Muscle layer of colon (tissue), 2 donors: ENCODE data around the gene FERMT3.

Experiments used
- H3K27ac ChIP-seq: one replicate; pipeline ENCODE4 v1.7.0; 2013; ENCODE audit warnings: low read depth, mild to moderate bottlenecking, low read length, moderate library complexity
- H3K27me3 ChIP-seq, 2 donors: one replicate each; pipeline ENCODE4 v1.7.0; 2013; ENCODE audit warnings: low read length in 2 of 2, mild to moderate bottlenecking in 2 of 2; ENCODE audit not compliant: insufficient read depth in 2 of 2, control insufficient read depth in 1 of 2
- H3K36me3 ChIP-seq: one replicate; pipeline ENCODE4 v1.7.0; 2013; ENCODE audit warnings: mild to moderate bottlenecking, low read length; ENCODE audit not compliant: insufficient read depth
- H3K4me1 ChIP-seq: one replicate; pipeline ENCODE4 v1.7.0; 2013; ENCODE audit warnings: mild to moderate bottlenecking, low read length; ENCODE audit not compliant: insufficient read depth
- H3K4me3 ChIP-seq, 2 donors: one replicate each; pipeline ENCODE4 v1.7.0; 2013; ENCODE audit warnings: low read length in 2 of 2, low read depth in 1 of 2, mild to moderate bottlenecking in 1 of 2, moderate library complexity in 1 of 2
- H3K9ac ChIP-seq: one replicate; pipeline ENCODE4 v1.7.0; 2013; ENCODE audit warnings: low read length
- H3K9me3 ChIP-seq: one replicate; pipeline ENCODE4 v1.7.0; 2013; ENCODE audit warnings: mild to moderate bottlenecking, low read length
- donor health status: abdominal sarcoma.
- donor health status: Adenocarcinoma of cecum.

The FERMT3 gene

DNA sequence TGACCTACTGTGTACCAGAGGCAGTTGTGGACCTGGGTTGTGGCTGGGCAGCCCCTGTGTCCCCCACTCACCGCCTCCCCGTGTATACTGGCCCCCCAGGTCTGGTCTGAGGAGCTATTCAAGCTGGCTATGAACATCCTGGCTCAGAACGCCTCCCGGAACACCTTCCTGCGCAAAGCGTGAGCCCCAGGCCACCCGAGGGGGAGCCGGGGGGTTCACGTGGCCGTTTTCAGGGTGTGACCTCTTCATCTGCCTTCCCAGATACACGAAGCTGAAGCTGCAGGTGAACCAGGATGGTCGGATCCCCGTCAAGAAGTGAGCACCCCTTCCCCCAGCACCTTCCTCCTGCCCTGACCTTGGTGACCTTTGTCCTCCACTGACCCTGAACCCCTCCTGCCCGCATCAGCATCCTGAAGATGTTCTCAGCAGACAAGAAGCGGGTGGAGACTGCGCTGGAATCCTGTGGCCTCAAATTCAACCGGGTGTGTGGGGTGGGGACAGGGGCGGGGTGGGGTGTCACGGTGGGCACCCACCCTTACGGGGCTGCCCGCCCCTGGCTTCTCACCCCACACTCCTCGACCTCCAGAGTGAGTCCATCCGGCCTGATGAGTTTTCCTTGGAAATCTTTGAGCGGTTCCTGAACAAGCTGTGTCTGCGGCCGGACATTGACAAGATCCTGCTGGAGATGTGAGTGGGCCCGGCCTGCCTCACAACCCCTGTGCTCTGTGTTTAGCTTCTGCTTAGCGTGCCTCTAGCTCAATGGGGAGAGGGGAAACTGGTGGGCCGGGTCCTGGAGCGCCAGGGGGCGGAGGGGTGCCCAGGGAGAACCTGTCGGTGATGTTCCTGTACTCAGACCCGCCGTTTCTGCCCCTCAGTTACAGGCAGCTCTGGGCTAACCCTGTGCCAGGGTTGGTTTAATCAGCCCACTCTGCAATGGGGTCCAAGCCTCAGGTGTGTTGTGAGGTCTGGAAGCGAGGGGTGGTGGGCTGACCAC is 48.9 kb downstream of the FERMT3 start:
- H3K27ac ChIP-seq: no peak overlapping the region
- peaks cover 38% of the 10 kb centered on the region for H3K36me3 ChIP-seq
- H3K4me1 ChIP-seq: peaks cover 20% of the 10 kb centered on the region
- H3K9ac ChIP-seq: no peak overlapping the region
- no peaks in the 10 kb centered on the region for H3K27me3 ChIP-seq
- H3K4me3 ChIP-seq: no peak overlapping the region
- no peaks in the 10 kb centered on the region for H3K9me3 ChIP-seq

DNA sequence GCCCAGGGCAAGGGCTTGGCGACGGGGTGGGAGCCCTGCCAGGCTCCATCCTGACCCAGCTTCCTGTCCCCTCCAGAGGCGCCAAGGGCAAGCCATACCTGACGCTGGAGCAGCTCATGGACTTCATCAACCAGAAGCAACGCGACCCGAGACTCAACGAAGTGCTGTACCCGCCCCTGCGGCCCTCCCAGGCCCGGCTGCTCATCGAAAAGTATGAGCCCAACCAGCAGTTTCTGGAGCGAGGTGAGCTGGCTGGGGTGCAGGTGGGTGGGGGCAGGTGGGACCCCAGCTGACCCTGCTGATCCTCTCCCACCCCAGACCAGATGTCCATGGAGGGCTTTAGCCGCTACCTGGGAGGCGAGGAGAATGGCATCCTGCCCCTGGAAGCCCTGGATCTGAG is 49.8 kb downstream of the FERMT3 start:
- H3K9me3 ChIP-seq: no peaks in the 10 kb centered on the region
- no peaks in the 10 kb centered on the region for H3K27me3 ChIP-seq
- no peak overlapping the region for H3K4me3 ChIP-seq
- no peak overlapping the region for H3K27ac ChIP-seq
- no peak overlapping the region for H3K9ac ChIP-seq
- H3K36me3 ChIP-seq: peaks cover 38% of the 10 kb centered on the region
- H3K4me1 ChIP-seq: peaks cover 15% of the 10 kb centered on the region

DNA sequence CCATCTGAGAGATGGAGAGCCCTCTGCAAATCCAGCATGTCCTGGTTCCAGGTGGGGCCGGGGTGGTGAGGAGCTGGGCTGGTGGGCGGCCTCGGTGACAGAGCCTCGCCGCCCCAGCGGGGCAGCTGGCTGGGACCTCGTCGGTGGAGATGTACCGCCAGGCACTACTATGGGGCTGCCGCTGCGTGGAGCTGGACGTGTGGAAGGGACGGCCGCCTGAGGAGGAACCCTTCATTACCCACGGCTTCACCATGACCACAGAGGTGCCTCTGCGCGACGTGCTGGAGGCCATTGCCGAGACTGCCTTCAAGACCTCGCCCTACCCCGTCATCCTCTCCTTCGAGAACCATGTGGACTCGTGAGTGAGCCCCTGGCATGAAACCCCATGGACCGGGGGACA is 51.8 kb downstream of the FERMT3 start:
- H3K9me3 ChIP-seq: no peaks in the 10 kb centered on the region
- no peaks in the 10 kb centered on the region for H3K4me1 ChIP-seq
- no peaks in the 10 kb centered on the region for H3K27me3 ChIP-seq
- no peak overlapping the region for H3K4me3 ChIP-seq
- no peak overlapping the region for H3K9ac ChIP-seq
- peaks cover 48% of the 10 kb centered on the region for H3K36me3 ChIP-seq
- no peak overlapping the region for H3K27ac ChIP-seq

DNA sequence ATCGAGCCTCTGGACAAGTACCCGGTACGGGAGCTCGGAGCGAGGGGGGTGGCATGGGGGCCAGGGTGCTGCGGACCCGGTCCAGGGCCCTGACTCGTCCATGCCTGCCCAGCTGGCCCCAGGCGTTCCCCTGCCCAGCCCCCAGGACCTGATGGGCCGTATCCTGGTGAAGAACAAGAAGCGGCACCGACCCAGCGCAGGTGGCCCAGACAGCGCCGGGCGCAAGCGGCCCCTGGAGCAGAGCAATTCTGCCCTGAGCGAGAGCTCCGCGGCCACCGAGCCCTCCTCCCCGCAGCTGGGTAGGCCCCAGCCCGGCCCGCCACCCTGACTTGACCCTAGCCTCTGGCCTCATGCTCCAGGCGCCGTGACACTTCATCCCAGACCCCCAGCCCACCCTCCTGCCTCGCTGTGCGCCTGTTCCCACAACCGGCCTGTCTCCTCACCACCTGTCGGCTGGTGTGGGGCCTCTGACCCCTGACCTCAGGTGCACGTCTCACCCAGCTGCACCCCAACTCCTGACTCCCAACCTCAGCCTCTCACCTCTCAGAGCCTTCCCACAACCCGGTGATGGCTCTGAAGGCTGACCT is 52.5 kb downstream of the FERMT3 start:
- H3K36me3 ChIP-seq: peaks cover 50% of the 10 kb centered on the region
- H3K4me3 ChIP-seq: no peak overlapping the region
- no peaks in the 10 kb centered on the region for H3K27me3 ChIP-seq
- no peaks in the 10 kb centered on the region for H3K9me3 ChIP-seq
- no peaks in the 10 kb centered on the region for H3K4me1 ChIP-seq
- no peak overlapping the region for H3K9ac ChIP-seq
- H3K27ac ChIP-seq: no peak overlapping the region

DNA sequence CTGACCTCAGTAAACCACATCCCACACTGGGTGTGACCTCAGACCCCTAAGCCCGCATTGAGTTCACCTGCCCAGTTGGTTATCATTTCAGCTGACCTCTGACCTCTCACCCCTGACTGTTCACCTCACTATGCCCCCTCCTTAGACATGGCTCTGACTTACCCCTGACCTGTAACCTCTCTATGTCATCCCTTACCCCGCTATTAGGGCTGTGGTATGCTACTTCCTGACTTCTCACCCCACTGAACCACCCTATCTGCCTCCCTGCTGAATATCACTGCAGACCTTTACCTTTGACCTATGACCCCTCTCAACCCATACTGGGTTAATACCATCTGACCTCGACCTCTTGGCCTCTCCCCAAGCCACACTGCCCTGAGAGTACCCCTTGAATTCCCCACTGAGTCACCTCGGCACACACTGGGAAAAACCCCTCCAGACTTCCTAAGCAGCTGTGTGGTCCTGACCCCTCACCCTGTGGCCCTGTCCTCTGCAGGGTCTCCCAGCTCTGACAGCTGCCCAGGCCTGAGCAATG is 53.1 kb downstream of the FERMT3 start:
- no peaks in the 10 kb centered on the region for H3K4me1 ChIP-seq

DNA sequence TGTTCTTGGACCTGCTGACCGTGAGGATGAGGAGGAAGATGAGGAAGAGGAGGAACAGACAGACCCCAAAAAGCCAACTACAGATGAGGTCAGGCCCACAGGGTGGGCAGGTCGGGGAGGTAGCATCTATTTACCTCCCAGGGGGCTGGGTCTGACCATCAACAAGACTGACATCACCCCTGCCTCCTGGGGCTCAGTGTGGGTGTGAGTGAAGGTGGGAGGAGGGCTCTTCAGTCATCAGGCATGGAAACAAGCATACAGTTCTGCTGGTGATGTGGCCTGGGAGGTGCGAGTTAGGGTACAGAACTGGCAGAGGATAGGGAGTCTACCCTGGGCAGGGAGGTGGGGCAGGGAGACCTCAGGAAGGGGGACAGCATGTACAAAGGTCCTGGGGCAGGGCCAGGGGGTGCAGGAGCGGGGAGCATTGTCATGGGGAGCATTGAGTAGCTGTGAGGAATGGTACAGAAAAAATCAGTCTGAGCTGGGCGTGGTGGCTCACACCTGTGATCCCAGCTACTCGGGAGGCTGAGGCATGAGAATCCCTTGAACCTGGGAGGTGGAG is 53.7 kb downstream of the FERMT3 start:
- H3K27ac ChIP-seq: no peak overlapping the region
- H3K9me3 ChIP-seq: no peaks in the 10 kb centered on the region
- H3K27me3 ChIP-seq: no peaks in the 10 kb centered on the region
- no peak overlapping the region for H3K9ac ChIP-seq
- H3K4me1 ChIP-seq: no peaks in the 10 kb centered on the region
- peaks cover 44% of the 10 kb centered on the region for H3K36me3 ChIP-seq
- H3K4me3 ChIP-seq: no peak overlapping the region

More for the DNA sequence above, 53.1 kb downstream of the FERMT3 start:
- Histone ChIP-seq H3K36me3 (peaks cover 50% of the 10 kb centered on the region), H3K9ac (no peak overlapping the region), H3K27me3 (no peaks in the 10 kb centered on the region), H3K9me3 (no peaks in the 10 kb centered on the region), H3K27ac (no peak overlapping the region), H3K4me3 (no peak overlapping the region)

DNA sequence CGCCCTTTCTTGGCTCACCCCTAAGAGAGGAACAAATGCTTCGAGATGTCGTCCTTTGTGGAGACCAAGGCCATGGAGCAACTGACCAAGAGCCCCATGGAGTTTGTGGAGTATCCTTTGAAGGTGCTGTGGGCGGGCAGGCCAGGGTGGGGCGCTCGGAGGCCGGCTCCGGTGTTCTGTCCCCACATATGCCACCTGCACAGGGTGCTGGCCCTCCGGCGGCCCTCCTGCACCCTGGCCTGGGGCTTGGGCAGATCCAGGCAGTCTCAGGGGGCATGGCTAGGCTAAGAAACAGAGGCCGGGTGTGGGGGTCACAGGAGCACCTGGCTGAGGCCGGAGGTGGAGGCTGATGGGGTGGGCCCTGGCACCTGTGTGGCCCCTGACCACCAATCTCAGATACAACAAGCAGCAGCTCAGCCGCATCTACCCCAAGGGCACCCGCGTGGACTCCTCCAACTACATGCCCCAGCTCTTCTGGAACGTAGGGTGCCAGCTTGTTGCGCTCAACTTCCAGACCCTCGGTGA is 55.1 kb downstream of the FERMT3 start:
- Histone ChIP-seq H3K27ac (no peak overlapping the region), H3K27me3 (no peaks in the 10 kb centered on the region), H3K4me1 (no peaks in the 10 kb centered on the region), H3K36me3 (peaks cover 41% of the 10 kb centered on the region), H3K9ac (no peak overlapping the region), H3K4me3 (no peak overlapping the region), H3K9me3 (no peaks in the 10 kb centered on the region)

DNA sequence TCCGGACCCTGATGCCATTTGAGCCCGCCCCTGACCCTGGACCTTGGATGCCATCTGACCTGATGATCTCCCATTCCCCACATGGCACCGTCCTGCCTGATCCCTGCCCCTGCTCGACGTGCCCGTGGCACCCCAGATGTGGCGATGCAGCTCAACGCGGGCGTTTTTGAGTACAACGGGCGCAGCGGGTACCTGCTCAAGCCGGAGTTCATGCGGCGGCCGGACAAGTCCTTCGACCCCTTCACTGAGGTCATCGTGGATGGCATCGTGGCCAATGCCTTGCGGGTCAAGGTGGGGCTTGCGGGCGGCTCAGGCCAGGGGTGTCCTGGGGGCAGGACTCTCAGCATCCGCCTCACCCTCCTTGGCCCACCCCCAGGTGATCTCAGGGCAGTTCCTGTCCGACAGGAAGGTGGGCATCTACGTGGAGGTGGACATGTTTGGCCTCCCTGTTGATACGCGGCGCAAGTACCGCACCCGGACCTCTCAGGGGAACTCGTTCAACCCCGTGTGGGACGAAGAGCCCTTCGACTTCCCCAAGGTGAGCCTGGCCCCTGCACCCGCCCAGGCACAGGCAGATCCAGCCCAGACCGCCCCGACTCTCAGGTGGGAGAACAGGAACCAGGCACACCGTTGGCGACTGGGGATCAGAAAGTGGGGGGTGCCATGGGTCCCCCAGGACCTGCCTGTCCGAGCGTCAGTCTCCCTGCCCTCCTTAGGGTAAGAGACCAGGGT is 55.9 kb downstream of the FERMT3 start:
- no peaks in the 10 kb centered on the region for H3K27me3 ChIP-seq
- no peak overlapping the region for H3K27ac ChIP-seq
- H3K9ac ChIP-seq: no peak overlapping the region
- no peaks in the 10 kb centered on the region for H3K9me3 ChIP-seq
- no peaks in the 10 kb centered on the region for H3K4me1 ChIP-seq
- no peak overlapping the region for H3K4me3 ChIP-seq
- peaks cover 41% of the 10 kb centered on the region for H3K36me3 ChIP-seq

DNA sequence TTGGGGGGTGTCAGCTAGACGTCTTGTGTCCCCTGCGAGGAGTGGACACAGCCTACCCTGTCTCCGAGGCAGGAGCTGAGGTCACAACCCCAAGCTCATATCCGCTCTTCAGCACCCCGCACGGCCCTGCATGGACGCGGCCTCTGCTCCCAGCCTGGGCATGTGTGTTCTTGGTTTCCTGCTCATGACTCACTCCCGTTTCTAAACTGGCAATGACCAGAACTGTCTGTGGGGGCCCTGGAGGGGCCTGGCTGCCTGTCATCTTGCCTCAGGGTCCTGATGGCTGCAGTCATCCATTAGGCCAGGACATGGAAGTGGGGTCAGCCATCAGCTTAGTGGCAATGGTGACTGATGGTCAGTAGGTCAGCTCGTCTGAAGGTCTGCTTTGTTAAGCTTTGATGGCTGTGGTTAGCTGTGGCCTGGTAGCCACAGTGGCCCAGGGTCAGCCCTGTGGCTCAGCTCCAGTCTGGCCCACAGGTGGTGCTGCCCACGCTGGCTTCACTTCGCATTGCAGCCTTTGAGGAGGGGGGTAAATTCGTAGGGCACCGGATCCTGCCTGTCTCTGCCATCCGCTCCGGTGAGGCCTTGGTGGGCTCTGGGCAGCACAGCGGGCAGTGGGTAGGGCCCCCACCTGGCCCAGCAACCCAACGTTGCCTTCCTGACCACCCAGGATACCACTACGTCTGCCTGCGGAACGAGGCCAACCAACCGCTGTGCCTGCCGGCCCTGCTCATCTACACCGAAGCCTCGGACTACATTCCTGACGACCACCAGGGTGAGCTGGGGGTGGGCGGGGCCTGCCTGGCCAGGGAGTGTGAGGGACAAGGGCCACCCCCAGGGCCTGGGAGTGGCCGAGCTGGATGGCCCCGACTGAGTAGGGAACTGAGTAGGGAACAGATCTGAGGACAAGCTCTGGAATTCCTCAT is 56.8 kb downstream of the FERMT3 start:
- Histone ChIP-seq H3K4me1 (peaks cover 5% of the 10 kb centered on the region), H3K27ac (no peak overlapping the region), H3K36me3 (peaks cover 40% of the 10 kb centered on the region), H3K27me3 (no peaks in the 10 kb centered on the region), H3K9ac (no peak overlapping the region), H3K4me3 (no peak overlapping the region), H3K9me3 (no peaks in the 10 kb centered on the region)

DNA sequence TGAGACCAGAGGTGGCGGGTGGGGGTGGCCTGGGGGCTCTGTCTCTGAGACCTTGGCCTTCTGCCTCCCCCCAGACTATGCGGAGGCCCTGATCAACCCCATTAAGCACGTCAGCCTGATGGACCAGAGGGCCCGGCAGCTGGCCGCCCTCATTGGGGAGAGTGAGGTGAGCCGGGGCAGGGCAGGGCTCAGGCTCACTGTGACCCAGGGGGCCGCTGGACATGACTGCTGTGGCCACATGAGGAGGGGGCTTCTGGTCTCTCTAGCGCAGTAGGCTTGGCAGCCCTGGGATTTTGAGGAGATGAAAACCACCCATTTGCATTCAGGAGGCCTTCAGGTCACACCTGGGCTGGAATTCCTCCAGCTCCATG is 57.4 kb downstream of the FERMT3 start:
- H3K4me1 ChIP-seq: peaks cover 11% of the 10 kb centered on the region
- H3K9ac ChIP-seq: no peak overlapping the region
- H3K9me3 ChIP-seq: no peaks in the 10 kb centered on the region
- H3K4me3 ChIP-seq: no peak overlapping the region
- no peaks in the 10 kb centered on the region for H3K27me3 ChIP-seq
- peaks cover 35% of the 10 kb centered on the region for H3K36me3 ChIP-seq
- no peak overlapping the region for H3K27ac ChIP-seq
